Nephron (organoid): ENCODE data around the gene CCNC.
"Not testable (repeated sequence)": the region's sequence is repeated elsewhere in the genome, so short reads cannot be mapped to it uniquely, and the experiment has no call there.

Experiments
- H3K27ac Mint-ChIP-seq, 3 experiments: 2 replicates each; pipeline ENCODE4 v1.8.0; 2020; ENCODE audit warnings: mixed read lengths in 3 of 3, mild to moderate bottlenecking in 2 of 3, moderate library complexity in 1 of 3
- H3K27me3 Mint-ChIP-seq: 2 replicates; pipeline ENCODE4 v1.8.0; 2021; ENCODE audit warnings: low read depth, mild to moderate bottlenecking, moderate library complexity, mixed read lengths
- H3K36me3 Mint-ChIP-seq: 2 replicates; pipeline ENCODE4 v1.8.0; 2020; ENCODE audit warnings: low read depth, mixed read lengths
- H3K4me1 Mint-ChIP-seq: 2 replicates; pipeline ENCODE4 v1.8.0; 2020; ENCODE audit warnings: mixed read lengths
- H3K4me3 Mint-ChIP-seq, 3 experiments: 2 replicates each; pipeline ENCODE4 v1.8.0; 2020; ENCODE audit warnings: mild to moderate bottlenecking in 3 of 3, mixed read lengths in 3 of 3, moderate library complexity in 2 of 3
- H3K9me3 Mint-ChIP-seq: 2 replicates; pipeline ENCODE4 v1.8.0; 2020; ENCODE audit warnings: mixed read lengths
- TF ChIP-seq, protein P1 (sequence below), 3 experiments: fragments of 200-600 bp; sonication (generic); IDR thresholded peaks; one replicate each; pipeline ENCODE4 v1.5.0; 2021; ENCODE audit warnings: antibody characterized with exemption in 3 of 3; ENCODE audit not compliant: unreplicated experiment in 3 of 3

Gene CCNC

DNA sequence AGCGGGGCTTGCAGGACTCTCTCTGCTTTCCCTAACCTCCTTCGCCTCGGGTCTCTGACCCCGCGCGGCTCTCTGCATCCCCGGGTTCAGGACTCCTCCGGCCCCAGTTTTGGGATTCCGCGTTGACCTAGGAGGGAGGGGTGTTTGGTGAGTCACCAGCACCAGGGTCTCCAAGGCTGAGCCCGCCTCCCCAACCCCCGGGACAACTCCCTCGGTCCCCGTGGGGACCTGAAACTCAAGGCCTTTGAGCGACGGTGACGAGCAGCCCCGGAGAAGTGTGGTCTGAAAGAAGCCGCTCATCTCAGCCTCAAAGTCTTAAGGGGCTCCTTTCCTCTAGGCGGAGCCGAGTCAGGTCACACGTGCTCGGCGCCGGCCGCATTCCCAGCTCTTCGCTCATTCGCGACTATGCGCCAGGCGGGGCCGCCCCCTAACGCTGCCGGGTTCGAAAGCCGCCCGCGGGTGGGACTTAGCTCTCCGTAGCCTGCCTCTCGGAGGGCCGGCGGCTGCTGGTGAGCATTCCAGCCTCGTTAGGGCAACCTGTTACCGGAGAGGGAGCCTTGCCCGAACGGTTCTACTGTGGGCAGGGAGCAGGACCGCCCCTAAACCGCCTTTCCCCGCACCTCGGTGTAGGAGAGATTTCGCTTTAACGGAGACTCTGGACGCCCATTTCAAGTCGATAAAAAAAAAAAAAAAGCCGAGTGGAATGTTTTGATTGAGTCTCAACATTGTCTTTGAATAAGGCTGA lies 35.1 kb upstream of the CCNC start:
- H3K27me3 Mint-ChIP-seq, result peaks cover 100% of the 10 kb centered on the region
- TF ChIP-seq, protein P1, sequence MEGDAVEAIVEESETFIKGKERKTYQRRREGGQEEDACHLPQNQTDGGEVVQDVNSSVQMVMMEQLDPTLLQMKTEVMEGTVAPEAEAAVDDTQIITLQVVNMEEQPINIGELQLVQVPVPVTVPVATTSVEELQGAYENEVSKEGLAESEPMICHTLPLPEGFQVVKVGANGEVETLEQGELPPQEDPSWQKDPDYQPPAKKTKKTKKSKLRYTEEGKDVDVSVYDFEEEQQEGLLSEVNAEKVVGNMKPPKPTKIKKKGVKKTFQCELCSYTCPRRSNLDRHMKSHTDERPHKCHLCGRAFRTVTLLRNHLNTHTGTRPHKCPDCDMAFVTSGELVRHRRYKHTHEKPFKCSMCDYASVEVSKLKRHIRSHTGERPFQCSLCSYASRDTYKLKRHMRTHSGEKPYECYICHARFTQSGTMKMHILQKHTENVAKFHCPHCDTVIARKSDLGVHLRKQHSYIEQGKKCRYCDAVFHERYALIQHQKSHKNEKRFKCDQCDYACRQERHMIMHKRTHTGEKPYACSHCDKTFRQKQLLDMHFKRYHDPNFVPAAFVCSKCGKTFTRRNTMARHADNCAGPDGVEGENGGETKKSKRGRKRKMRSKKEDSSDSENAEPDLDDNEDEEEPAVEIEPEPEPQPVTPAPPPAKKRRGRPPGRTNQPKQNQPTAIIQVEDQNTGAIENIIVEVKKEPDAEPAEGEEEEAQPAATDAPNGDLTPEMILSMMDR (IDR thresholded peaks at IDR 0.05; ENCODE audit: unreplicated experiment in 3 of 3), result no peak

DNA sequence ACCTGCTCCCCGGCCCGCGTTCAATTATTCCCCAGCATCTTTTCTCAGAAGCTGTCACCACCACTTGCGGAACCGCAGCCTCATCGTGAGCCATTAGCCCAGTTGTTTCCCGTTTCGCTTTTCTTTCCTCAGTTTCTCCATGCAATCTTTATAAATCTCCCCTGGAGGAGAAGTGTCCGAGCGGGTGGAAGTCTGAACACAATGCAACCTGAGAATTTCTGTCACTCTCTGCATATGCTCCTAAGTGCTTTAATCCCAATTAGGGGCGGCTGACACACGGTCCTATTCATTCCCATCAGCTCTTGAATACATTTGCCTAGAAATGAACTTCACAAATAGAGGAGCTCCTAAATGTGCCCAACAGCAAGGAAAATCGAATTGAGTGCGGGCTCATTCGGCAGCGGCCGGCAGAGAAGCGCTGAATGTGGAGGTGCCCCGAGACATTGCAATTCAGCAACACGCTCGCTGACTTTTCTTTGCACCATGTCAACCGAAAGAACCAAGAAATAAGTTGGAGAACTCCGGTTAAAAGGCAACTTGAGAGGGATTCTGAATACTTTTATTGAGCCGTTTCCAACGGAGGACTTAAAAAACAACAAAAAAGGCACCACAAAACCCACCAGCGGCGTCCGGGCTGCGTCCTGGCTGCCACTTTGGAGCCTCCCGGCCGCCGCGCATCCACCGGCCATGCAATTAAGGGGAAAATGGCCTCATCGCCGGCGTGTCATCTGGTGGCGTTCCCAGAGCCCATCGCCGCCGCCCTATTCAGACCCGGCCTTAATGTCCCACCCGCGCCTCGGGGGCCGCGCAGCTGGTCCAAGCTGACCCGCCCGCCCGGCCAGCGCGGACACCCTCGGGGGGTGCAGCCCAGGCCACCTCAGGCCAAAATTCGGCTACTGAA lies 34.3 kb upstream of the CCNC start:
- Mint-ChIP-seq H3K9me3 (peaks cover 3% of the 10 kb centered on the region), H3K36me3 (no peaks in the 10 kb centered on the region), H3K4me1 (peaks cover 15% of the 10 kb centered on the region), H3K27me3 (peaks cover 100% of the 10 kb centered on the region), H3K4me3 (peak overlapping the region; percentile 46 to 56 (median 55)), H3K27ac (no peak overlapping the region)
- TF ChIP-seq, protein P1 (IDR thresholded peaks at IDR 0.05; ENCODE audit: unreplicated experiment in 3 of 3), result no peak

More for the DNA sequence above, 35.1 kb upstream of the CCNC start:
- Mint-ChIP-seq H3K4me1 (peaks cover 15% of the 10 kb centered on the region), H3K27ac (no peak overlapping the region), H3K9me3 (peaks cover 3% of the 10 kb centered on the region), H3K4me3 (peak overlapping the region; percentile 55 to 71 (median 62)), H3K36me3 (no peaks in the 10 kb centered on the region)

DNA sequence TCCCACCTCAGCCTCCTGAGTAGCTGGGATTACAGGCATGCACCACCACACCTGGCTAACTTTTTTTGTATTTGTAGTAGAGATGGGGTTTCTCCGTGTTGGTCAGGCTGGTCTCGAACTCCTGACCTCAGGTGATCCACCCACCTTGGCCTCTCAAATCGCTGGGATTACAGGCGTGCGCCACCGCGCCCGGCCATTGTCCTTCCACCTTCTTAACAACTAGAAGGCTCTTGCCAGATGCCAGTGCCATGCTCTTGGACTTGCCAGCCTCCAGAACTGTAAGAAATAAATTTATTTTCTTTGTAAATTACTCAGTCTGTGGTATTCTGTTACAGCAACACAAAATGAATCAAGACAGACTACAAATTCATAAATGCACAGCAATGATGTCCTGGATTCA lies 26.2 kb upstream of the CCNC start:
- not testable (repeated sequence) for H3K4me3 Mint-ChIP-seq, H3K4me1 Mint-ChIP-seq, H3K9me3 Mint-ChIP-seq, H3K27ac Mint-ChIP-seq, H3K36me3 Mint-ChIP-seq
- peaks cover 100% of the 10 kb centered on the region for H3K27me3 Mint-ChIP-seq

DNA sequence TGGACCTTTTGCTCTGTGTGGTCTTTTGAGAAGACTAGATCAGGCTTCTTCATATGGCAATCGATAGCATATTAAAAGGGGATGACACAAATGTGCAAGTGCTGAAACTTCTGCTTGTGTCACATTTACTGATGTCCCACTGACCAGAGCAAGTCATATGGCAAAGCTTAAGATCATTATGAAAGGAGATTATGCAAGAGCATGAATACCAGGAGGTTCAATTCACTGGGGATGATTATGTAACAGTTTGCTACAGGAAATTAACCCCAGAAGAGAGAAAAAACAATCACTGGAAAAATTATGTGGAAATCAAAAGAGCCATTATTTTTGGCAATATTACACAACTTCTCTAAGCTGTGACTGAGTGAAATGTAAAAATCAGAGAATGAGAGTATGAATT lies 24.4 kb upstream of the CCNC start:
- peaks cover 9% of the 10 kb centered on the region for H3K9me3 Mint-ChIP-seq
- TF ChIP-seq, protein P1 (IDR thresholded peaks at IDR 0.05; ENCODE audit: unreplicated experiment in 3 of 3), result no peak
- H3K4me3 Mint-ChIP-seq, result no peak overlapping the region
- H3K27me3 Mint-ChIP-seq, result peaks cover 100% of the 10 kb centered on the region
- peaks cover 19% of the 10 kb centered on the region for H3K4me1 Mint-ChIP-seq
- peaks cover 3% of the 10 kb centered on the region for H3K36me3 Mint-ChIP-seq
- no peak overlapping the region for H3K27ac Mint-ChIP-seq

DNA sequence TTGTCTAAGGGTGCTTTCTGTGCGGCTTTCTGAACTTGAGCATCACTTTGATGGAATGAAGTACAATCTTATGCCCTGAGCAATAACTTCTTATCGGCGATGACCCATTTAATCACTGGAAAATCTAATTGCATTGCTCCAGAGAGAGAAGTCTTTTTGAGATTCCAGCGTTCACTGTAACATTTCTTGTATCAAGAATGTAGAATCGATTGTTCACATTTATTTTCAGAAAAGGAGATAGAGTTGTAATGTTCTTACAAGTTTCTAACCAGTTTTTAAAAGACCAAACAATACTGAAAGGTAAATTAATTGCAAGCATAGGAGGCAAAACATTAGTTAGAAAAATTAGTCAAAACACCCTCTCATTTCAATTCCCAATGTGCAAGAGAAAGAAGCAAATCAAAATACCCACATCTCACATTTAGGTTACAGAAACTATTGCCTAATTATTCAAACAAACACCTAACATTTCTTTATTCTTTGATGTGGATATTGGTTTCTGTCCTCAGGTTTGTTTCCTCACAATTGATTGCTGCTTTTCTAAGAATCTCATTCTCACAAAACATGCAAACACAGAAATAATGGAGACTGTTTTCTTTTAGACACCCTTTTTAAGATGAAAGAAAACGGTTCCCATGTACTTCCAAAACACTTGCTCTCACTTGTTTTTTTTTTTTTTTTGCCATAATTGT lies 23.4 kb upstream of the CCNC start:
- Mint-ChIP-seq H3K4me1 (peaks cover 19% of the 10 kb centered on the region), H3K9me3 (peaks cover 11% of the 10 kb centered on the region), H3K4me3 (peak overlapping the region in 1 of 3 experiments; percentile 22), H3K27ac (no peak overlapping the region), H3K27me3 (peaks cover 96% of the 10 kb centered on the region), H3K36me3 (peaks cover 3% of the 10 kb centered on the region)
- TF ChIP-seq, protein P1 (IDR thresholded peaks at IDR 0.05; ENCODE audit: unreplicated experiment in 3 of 3), result no peak
